GM12878 (cell line): ENCODE measurements around the gene SLC16A6.

Experiments
- CHD4 ChIP-seq: fragments of 200-600 bp; sonication (generic); IDR thresholded peaks from 2 replicates; pipeline ENCODE4 v1.6.1; 2016; ENCODE audit warnings: mild to moderate bottlenecking
- CTCF ChIP-seq, 3 experiments: IDR thresholded peaks in 2 of 3; conservative IDR thresholded peaks in 1 of 3; 2 replicates each; pipeline ENCODE4 v1.5.1; 2011; ENCODE audit warnings: low read depth in 3 of 3, low read length in 3 of 3, mild to moderate bottlenecking in 3 of 3, control low read depth in 2 of 3, moderate library complexity in 2 of 3, inconsistent platforms in 1 of 3, mixed read lengths in 1 of 3; ENCODE audit not compliant: control insufficient read depth in 2 of 3, insufficient read depth in 1 of 3; ENCODE audit errors: extremely low read depth in 1 of 3
- IRF3 ChIP-seq: fragments of 450-650 bp; IDR thresholded peaks from 2 replicates; pipeline ENCODE4 v1.6.1; 2014; ENCODE audit warnings: mild to moderate bottlenecking
- KAT2A ChIP-seq: conservative IDR thresholded peaks from 2 replicates; pipeline ENCODE4 v1.6.1; 2011; ENCODE audit warnings: low read depth, low read length; ENCODE audit not compliant: control insufficient read depth
- POLR2A ChIP-seq: IDR thresholded peaks from 2 replicates; pipeline ENCODE4 v1.6.1; 2011; ENCODE audit warnings: low read depth, mild to moderate bottlenecking, low read length
- POLR2AphosphoS2 ChIP-seq: IDR thresholded peaks from 2 replicates; pipeline ENCODE4 v1.6.1; 2011; ENCODE audit warnings: low read depth, mild to moderate bottlenecking, low read length, improper control_type of control experiment, moderate library complexity
- RUNX3 ChIP-seq: IDR thresholded peaks from 2 replicates; pipeline ENCODE4 v1.6.1; 2012; ENCODE audit warnings: low read length, inconsistent platforms
- ZBTB33 ChIP-seq: fragments of 450-650 bp; IDR thresholded peaks from 2 replicates; pipeline ENCODE4 v1.6.1; 2017; ENCODE audit warnings: mild to moderate bottlenecking
- ZNF274 ChIP-seq: IDR thresholded peaks from one replicate; pipeline ENCODE4 v1.8.0; 2011; ENCODE audit not compliant: insufficient read length, insufficient read depth

GRCh38 chr17:68302666-68303065 is 11.7 kb upstream of the SLC16A6 start:
- TF ChIP-seq ZBTB33 (no peak), CTCF (IDR thresholded peaks at IDR 0.05 in 2 of 3, conservative IDR thresholded peaks at IDR 0.05 in 1 of 3; ENCODE audit: control insufficient read depth in 2 of 3, extremely low read depth in 1 of 3, insufficient read depth in 1 of 3, low read depth in 3 of 3, low read length in 3 of 3) (no peak), CHD4 (no peak), POLR2A (no peak), IRF3 (no peak), POLR2AphosphoS2 (no peak), RUNX3 (no peak), KAT2A (no peak), ZNF274 (no peak)
